Measurements from ENCODE around the gene MTR.

DNA sequence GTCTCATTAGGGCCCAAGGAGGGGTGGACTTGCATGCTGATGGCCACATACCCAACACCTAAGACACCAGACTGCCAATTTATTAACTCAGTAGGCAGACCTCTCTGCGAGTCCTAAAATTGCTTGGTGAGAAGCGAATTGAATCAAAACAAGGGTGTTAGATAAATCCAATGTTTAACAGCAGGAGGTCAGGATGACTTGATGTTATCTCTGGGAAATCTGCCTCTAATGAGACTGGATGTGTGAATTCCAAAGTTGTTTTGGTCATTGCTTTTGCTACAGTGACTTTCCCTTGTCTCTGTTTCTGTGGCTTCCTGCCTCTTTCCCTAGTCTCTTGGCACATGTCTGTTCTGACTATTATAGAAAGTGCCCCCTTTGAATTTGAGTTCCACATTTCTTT is 20.8 kb downstream of the MTR start:
- TF ChIP-seq POLR2A (IDR thresholded peaks at IDR 0.05; ENCODE audit: low read depth, low read length) (no peak), POLR2AphosphoS5 (IDR thresholded peaks at IDR 0.05; ENCODE audit: low read depth, low read length) (no peak)

Data from GM12892 (cell line).